HG03103 (cell line): Measurements from ENCODE around the gene ECEL1.

Experiments used
- ATAC-seq: cut with Tn5 transposase; IDR thresholded peaks from one replicate; pipeline ENCODE4 v1.9.1; 2021; ENCODE audit warnings: low read depth; ENCODE audit not compliant: unreplicated experiment

ECEL1 gene

GRCh38 chr2:232501331-232501771, 13.7 kb upstream of the ECEL1 start:
- no peak for ATAC-seq

- no peak for ATAC-seq
Observed at GRCh38 chr2:232498452-232498851, 10.8 kb upstream of the ECEL1 start.

- no peak for ATAC-seq
Observed at GRCh38 chr2:232497348-232497747, 9.7 kb upstream of the ECEL1 start.

- ATAC-seq = no peak
Observed at GRCh38 chr2:232496501-232497270, 9.1 kb upstream of the ECEL1 start.

- no peak for ATAC-seq
Observed at GRCh38 chr2:232495292-232495691, 7.7 kb upstream of the ECEL1 start.

GRCh38 chr2:232494542-232494941, 6.9 kb upstream of the ECEL1 start:
- no peak for ATAC-seq

- ATAC-seq = no peak
Observed at GRCh38 chr2:232493701-232494474, 6.3 kb upstream of the ECEL1 start.

GRCh38 chr2:232492963-232493700, 5.5 kb upstream of the ECEL1 start:
- ATAC-seq = no peak

- no peak for ATAC-seq
Observed at GRCh38 chr2:232492236-232492848, 4.7 kb upstream of the ECEL1 start.

GRCh38 chr2:232491139-232491780, 3.6 kb upstream of the ECEL1 start:
- no peak for ATAC-seq

- no peak for ATAC-seq
Observed at GRCh38 chr2:232490221-232491138, 2.8 kb upstream of the ECEL1 start.

- no peak for ATAC-seq
Observed at GRCh38 chr2:232489516-232490220, 2.0 kb upstream of the ECEL1 start.

GRCh38 chr2:232488721-232489300, 1.2 kb upstream of the ECEL1 start:
- no peak for ATAC-seq

GRCh38 chr2:232488097-232488711, 570 bp upstream of the ECEL1 start:
- no peak for ATAC-seq

GRCh38 chr2:232486558-232487384, 863 bp downstream of the ECEL1 start:
- no peak for ATAC-seq

GRCh38 chr2:232485757-232486557, 1.7 kb downstream of the ECEL1 start:
- ATAC-seq = no peak
